ENCODE results near the gene CCP110.

GRCh38 chr16:19563377-19563776 lies 39.6 kb downstream of the CCP110 start:
- TF ChIP-seq CTCF (IDR thresholded peaks at IDR 0.05), result no peak
- no peak for TF ChIP-seq POLR2A (IDR thresholded peaks at IDR 0.05)
